Hepatocyte (in vitro differentiated cells): ENCODE data around the gene FILIP1L. TPM values are rescaled to one million over a fixed set of nuclear protein-coding genes. Genes with fewer than 3 reads are reported as not detected.

Source experiments
- DNase-seq: peaks from one replicate; pipeline ENCODE4 v3.0.0-alpha.2; 2016; ENCODE audit warnings: low spot score
- H2AFZ ChIP-seq: fragments of 200-600 bp; sonication (generic); 2 replicates; pipeline ENCODE4 v1.6.0; 2016; ENCODE audit warnings: antibody characterized with exemption, mild to moderate bottlenecking
- H3K27ac ChIP-seq: fragments of 200-600 bp; sonication (generic); 2 replicates; pipeline ENCODE4 v1.5.1; 2016; ENCODE audit warnings: mild to moderate bottlenecking
- H3K27me3 ChIP-seq: fragments of 200-600 bp; sonication (generic); 2 replicates; pipeline ENCODE4 v1.6.1; 2016
- H3K36me3 ChIP-seq: fragments of 200-600 bp; sonication (generic); replicated peaks from 2 replicates; pipeline ENCODE4 v1.5.1; 2016; ENCODE audit warnings: low read depth; ENCODE audit not compliant: insufficient read depth
- H3K4me1 ChIP-seq: fragments of 200-600 bp; sonication (generic); 2 replicates; pipeline ENCODE4 v1.5.1; 2016; ENCODE audit warnings: mild to moderate bottlenecking, moderate library complexity; ENCODE audit not compliant: insufficient read depth
- H3K4me2 ChIP-seq: fragments of 200-600 bp; sonication (generic); 2 replicates; pipeline ENCODE4 v1.6.0; 2016
- H3K4me3 ChIP-seq: fragments of 200-600 bp; sonication (generic); 2 replicates; pipeline ENCODE4 v1.5.1; 2016; ENCODE audit warnings: mild to moderate bottlenecking
- H3K79me2 ChIP-seq: fragments of 200-600 bp; sonication (generic); 2 replicates; pipeline ENCODE4 v1.6.0; 2017; ENCODE audit warnings: mild to moderate bottlenecking
- H3K9me2 ChIP-seq: fragments of 200-600 bp; sonication (generic); replicated peaks from 2 replicates; pipeline ENCODE4 v1.6.0; 2017; ENCODE audit warnings: mild to moderate bottlenecking; ENCODE audit not compliant: insufficient read depth
- H3K9me3 ChIP-seq: fragments of 200-600 bp; sonication (generic); 2 replicates; pipeline ENCODE4 v1.5.1; 2016; ENCODE audit warnings: low read depth, mild to moderate bottlenecking
- H4K20me1 ChIP-seq: fragments of 200-600 bp; sonication (generic); 2 replicates; pipeline ENCODE4 v1.6.0; 2016; ENCODE audit warnings: mild to moderate bottlenecking; ENCODE audit not compliant: insufficient read depth, poor library complexity, severe bottlenecking
- CTCF ChIP-seq: fragments of 200-600 bp; sonication (generic); IDR thresholded peaks from 2 replicates; pipeline ENCODE4 v1.5.1; 2016; ENCODE audit warnings: antibody characterized with exemption, mild to moderate bottlenecking; ENCODE audit not compliant: poor library complexity
- EZH2 ChIP-seq: fragments of 200-600 bp; sonication (generic); IDR thresholded peaks from 2 replicates; pipeline ENCODE4 v1.6.1; 2016; ENCODE audit warnings: antibody characterized with exemption, mild to moderate bottlenecking, borderline replicate concordance
- EZH2phosphoT487 ChIP-seq: fragments of 200-600 bp; sonication (generic); IDR thresholded peaks from one replicate; pipeline ENCODE4 v1.6.1; 2018; ENCODE audit warnings: antibody characterized with exemption, mild to moderate bottlenecking, low read depth, moderate library complexity; ENCODE audit not compliant: unreplicated experiment, severe bottlenecking
- WGBS: methylation state at CpG from one replicate; pipeline ENCODE4 v1.1.6; 2016; ENCODE audit warnings: low lambda C conversion rate; ENCODE audit errors: missing lambda C conversion rate; 5-methylcytosine and 5-hydroxymethylcytosine counted together
- polyA plus RNA-seq: library from polyadenylated mRNA; unstranded; fragments of >200 nt; fragmentation: Nextera tagmentation; extraction: Ambion mirVana; gene quantifications from 2 replicates; pipeline ENCODE4 v1.2.1, GENCODE V29; 2016
- total RNA-seq: library from RNA; depleted of rRNA; stranded (reverse); fragments of >200 nt; gene quantifications from 2 replicates; pipeline ENCODE4 v1.2.3, GENCODE V29; 2014

The FILIP1L gene
- total and polyA plus RNA-seq, 2 experiments from 2014 or later, result 48.2 to 49.4 TPM

DNA sequence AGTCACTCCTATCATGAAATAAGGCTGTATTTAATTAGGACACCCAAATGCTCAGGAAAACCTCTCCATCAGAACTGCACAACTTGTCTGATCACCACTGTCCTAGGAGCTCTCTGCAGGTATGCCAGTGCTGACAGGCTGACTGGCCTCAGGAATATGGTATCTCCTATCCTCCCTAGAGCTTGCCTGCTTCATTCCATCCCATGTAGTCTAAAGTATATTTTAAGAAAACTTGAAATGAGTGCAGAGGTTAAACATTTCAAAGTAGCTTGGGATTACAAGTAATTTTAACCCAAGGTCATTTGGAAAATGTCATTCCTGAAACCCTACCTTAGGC lies 23.7 kb downstream of the FILIP1L start:
- DNase-seq, result no peak
- no peak overlapping the region for H3K27ac ChIP-seq
- no peaks in the 10 kb centered on the region for H3K27me3 ChIP-seq
- H3K9me3 ChIP-seq, result no peaks in the 10 kb centered on the region
- H3K4me2 ChIP-seq, result no peak overlapping the region
- H3K9me2 ChIP-seq, result no peaks in the 10 kb centered on the region
- peaks cover 26% of the 10 kb centered on the region for H3K4me1 ChIP-seq
- H3K4me3 ChIP-seq, result no peak overlapping the region
- H3K79me2 ChIP-seq, result no peaks in the 10 kb centered on the region
- H3K36me3 ChIP-seq, result no peaks in the 10 kb centered on the region
- no peak overlapping the region for H2AFZ ChIP-seq
- no peak for TF ChIP-seq EZH2phosphoT487
- no peak for TF ChIP-seq CTCF
- no peak for TF ChIP-seq EZH2
- H4K20me1 ChIP-seq, result no peaks in the 10 kb centered on the region

- H2AFZ ChIP-seq, result peak overlapping the region; percentile 8
- peak overlapping the region; percentile 23 for H3K4me2 ChIP-seq
- H3K27ac ChIP-seq, result peak overlapping the region; percentile 25
- peak; percentile 65 for DNase-seq
- H3K4me3 ChIP-seq, result no peak overlapping the region
- H4K20me1 ChIP-seq, result no peaks in the 10 kb centered on the region
- H3K36me3 ChIP-seq, result no peaks in the 10 kb centered on the region
- no peaks in the 10 kb centered on the region for H3K79me2 ChIP-seq
- WGBS, result 56% methylated on average over 7 of the region's 7 CpGs
- no peaks in the 10 kb centered on the region for H3K9me3 ChIP-seq
- H3K9me2 ChIP-seq, result no peaks in the 10 kb centered on the region
- H3K27me3 ChIP-seq, result no peaks in the 10 kb centered on the region
- H3K4me1 ChIP-seq, result peaks cover 26% of the 10 kb centered on the region
- TF ChIP-seq EZH2 (no peak), CTCF (peak; percentile 36), EZH2phosphoT487 (no peak)
Observed at GRCh38 chr3:100089812-100090668, 24.3 kb downstream of the FILIP1L start.

DNA sequence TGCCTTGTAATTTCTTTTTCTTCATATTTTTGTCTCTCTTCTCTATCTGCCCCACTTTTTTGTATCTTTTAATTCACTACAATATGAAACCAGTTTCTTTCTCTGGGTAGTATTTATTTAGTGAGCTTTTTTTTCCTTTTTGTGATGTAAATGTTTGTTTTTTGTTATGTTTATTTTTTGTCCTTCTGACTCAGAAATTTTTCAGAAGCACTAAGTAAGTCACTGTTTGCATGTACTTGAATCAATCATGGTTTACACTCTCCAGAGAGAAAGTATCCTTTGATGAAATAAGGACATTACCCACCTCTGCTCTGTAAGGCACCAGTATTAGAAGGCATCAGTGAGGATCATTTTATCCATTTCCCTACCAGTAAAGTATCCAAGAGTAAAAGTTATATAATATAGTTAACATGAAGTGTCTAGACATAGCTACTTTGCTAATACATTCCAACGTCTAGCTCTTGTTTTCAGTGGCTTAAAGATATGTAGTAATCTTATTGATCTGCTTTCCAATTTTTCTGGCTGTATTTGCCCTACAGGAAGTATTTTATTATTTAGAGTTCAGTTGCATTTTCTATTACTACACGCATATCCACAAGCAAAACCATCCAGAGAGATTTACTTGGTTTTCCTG lies 25.4 kb downstream of the FILIP1L start:
- Histone ChIP-seq H3K27me3 (no peaks in the 10 kb centered on the region), H2AFZ (no peak overlapping the region), H3K79me2 (no peaks in the 10 kb centered on the region), H3K4me3 (no peak overlapping the region), H3K36me3 (no peaks in the 10 kb centered on the region), H3K9me3 (no peaks in the 10 kb centered on the region), H3K27ac (peak overlapping the region; percentile 25), H4K20me1 (no peaks in the 10 kb centered on the region), H3K4me1 (peaks cover 26% of the 10 kb centered on the region), H3K9me2 (no peaks in the 10 kb centered on the region), H3K4me2 (no peak overlapping the region)
- TF ChIP-seq EZH2phosphoT487 (no peak), EZH2 (no peak), CTCF (no peak)
- 66% methylated on average over 2 of the region's 2 CpGs for WGBS
- no peak for DNase-seq
